Measurements from ENCODE around the gene THY1. TPM values are rescaled to one million over a fixed set of nuclear protein-coding genes. Genes with fewer than 3 reads are reported as not detected.

THY1 gene
- total and polyA plus RNA-seq, 9 of the 15 experiments (the other 6 are each of a cell fraction or from before 2014, with no cell fraction given), result 0.07 to 0.40 (median 0.16) TPM; not detected in 5

DNA sequence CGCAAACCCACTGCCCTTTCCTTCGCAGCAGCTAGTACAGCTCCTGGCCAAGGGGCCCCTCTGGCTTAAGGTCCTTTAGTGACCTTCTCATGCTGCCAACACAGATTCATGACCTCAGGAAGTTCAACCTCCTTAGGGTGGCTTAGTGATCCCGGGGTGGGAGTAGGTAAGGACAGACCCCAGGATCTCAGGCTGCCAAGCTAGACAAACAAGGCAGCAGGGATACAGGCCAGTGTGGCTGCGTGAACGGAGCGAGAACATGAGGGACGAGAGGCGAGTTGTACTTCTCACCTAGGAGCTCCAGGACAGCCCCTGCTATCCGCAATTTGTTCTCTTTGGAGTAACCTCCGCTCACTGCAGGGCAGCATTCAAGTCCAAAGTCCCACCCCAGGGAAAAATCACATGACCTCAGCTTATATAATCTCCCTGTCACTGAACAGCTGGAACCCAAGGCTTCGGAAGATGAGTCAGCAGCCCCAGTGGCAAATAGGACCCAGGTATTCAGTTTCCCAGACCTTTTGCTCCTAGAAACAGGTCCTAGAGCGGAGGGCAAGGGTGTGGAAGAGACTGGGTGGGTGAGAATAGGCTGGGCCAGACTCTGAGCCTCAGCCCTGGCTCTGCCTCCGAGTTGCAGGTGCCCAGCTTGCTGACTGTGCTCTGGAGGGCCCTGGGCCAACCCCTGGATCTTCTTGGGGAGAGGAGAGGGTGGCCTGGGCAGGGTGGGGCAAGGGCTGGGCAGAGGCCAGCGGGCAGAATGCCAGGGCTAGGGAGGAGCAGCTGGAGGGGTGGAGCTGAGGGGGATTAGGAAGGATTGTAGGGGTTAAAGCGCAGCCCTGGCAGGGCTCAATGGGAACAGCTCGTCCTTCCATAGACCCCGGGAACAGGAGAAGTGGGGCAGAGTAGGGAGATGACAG lies 54.6 kb downstream of the THY1 start (continued):
- TF ChIP-seq, protein P1, sequence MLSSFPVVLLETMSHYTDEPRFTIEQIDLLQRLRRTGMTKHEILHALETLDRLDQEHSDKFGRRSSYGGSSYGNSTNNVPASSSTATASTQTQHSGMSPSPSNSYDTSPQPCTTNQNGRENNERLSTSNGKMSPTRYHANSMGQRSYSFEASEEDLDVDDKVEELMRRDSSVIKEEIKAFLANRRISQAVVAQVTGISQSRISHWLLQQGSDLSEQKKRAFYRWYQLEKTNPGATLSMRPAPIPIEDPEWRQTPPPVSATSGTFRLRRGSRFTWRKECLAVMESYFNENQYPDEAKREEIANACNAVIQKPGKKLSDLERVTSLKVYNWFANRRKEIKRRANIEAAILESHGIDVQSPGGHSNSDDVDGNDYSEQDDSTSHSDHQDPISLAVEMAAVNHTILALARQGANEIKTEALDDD (IDR thresholded peaks at IDR 0.05), result no peak
- TF ChIP-seq ILK (tag; IDR thresholded peaks at IDR 0.05; ENCODE audit: borderline replicate concordance, low read depth) (no peak), RAD51 (IDR thresholded peaks at IDR 0.05; ENCODE audit: borderline replicate concordance, low read depth) (peak; percentile 81), MAFG (tag; conservative IDR thresholded peaks at IDR 0.05) (peak; percentile 88), JUND (IDR thresholded peaks at IDR 0.05; ENCODE audit: borderline replicate concordance, low read depth, low read length) (peak; percentile 87), JUND (tag; IDR thresholded peaks at IDR 0.05; ENCODE audit: borderline replicate concordance, low read depth, low read length) (peak; percentile 80; the same call in 2 of the 3 replicates), ARID1B (IDR thresholded peaks at IDR 0.05) (peak; percentile 55), ZNF197 (CRISPR knock-in tag; IDR thresholded peaks at IDR 0.05; ENCODE audit: low read depth) (no peak), CBFA2T2 (conservative IDR thresholded peaks at IDR 0.05) (peak; percentile 31), SMAD1 (IDR thresholded peaks at IDR 0.05; ENCODE audit: low read depth, low read length, partially characterized antibody) (peak; percentile 54), HLTF (IDR thresholded peaks at IDR 0.05) (no peak), FOXK2 (conservative IDR thresholded peaks at IDR 0.05 in 1 of 2, IDR thresholded peaks at IDR 0.05 in 1 of 2; ENCODE audit: low read depth in 2 of 2) (0 out of 4 replicates have a peak, but pooled peaks of 1 of the 2 experiments have one; percentile 54), NR2C1 (IDR thresholded peaks at IDR 0.05) (no peak), NR2C1 (tag; IDR thresholded peaks at IDR 0.05) (0 out of 2 replicates have a peak, but pooled peaks have one; percentile 19), RFX5 (IDR thresholded peaks at IDR 0.05; ENCODE audit: low read depth, low read length) (peak; percentile 42; the same call in 1 of the 2 replicates)
- TF ChIP-seq, protein P2, sequence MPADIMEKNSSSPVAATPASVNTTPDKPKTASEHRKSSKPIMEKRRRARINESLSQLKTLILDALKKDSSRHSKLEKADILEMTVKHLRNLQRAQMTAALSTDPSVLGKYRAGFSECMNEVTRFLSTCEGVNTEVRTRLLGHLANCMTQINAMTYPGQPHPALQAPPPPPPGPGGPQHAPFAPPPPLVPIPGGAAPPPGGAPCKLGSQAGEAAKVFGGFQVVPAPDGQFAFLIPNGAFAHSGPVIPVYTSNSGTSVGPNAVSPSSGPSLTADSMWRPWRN (IDR thresholded peaks at IDR 0.05; ENCODE audit: low read depth), result no peak
- TF ChIP-seq, protein P3, sequence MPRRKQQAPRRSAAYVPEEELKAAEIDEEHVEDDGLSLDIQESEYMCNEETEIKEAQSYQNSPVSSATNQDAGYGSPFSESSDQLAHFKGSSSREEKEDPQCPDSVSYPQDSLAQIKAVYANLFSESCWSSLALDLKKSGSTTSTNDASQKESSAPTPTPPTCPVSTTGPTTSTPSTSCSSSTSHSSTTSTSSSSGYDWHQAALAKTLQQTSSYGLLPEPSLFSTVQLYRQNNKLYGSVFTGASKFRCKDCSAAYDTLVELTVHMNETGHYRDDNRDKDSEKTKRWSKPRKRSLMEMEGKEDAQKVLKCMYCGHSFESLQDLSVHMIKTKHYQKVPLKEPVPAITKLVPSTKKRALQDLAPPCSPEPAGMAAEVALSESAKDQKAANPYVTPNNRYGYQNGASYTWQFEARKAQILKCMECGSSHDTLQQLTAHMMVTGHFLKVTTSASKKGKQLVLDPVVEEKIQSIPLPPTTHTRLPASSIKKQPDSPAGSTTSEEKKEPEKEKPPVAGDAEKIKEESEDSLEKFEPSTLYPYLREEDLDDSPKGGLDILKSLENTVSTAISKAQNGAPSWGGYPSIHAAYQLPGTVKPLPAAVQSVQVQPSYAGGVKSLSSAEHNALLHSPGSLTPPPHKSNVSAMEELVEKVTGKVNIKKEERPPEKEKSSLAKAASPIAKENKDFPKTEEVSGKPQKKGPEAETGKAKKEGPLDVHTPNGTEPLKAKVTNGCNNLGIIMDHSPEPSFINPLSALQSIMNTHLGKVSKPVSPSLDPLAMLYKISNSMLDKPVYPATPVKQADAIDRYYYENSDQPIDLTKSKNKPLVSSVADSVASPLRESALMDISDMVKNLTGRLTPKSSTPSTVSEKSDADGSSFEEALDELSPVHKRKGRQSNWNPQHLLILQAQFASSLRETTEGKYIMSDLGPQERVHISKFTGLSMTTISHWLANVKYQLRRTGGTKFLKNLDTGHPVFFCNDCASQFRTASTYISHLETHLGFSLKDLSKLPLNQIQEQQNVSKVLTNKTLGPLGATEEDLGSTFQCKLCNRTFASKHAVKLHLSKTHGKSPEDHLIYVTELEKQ (CRISPR knock-in tag; IDR thresholded peaks at IDR 0.05), result no peak
